ENCODE data around the gene PLEKHJ1. TPM values are rescaled to one million over a fixed set of nuclear protein-coding genes. Genes with fewer than 3 reads are reported as not detected.

PLEKHJ1 gene
- total RNA-seq, 1 experiment from 2014 or later = 73.7 TPM

DNA sequence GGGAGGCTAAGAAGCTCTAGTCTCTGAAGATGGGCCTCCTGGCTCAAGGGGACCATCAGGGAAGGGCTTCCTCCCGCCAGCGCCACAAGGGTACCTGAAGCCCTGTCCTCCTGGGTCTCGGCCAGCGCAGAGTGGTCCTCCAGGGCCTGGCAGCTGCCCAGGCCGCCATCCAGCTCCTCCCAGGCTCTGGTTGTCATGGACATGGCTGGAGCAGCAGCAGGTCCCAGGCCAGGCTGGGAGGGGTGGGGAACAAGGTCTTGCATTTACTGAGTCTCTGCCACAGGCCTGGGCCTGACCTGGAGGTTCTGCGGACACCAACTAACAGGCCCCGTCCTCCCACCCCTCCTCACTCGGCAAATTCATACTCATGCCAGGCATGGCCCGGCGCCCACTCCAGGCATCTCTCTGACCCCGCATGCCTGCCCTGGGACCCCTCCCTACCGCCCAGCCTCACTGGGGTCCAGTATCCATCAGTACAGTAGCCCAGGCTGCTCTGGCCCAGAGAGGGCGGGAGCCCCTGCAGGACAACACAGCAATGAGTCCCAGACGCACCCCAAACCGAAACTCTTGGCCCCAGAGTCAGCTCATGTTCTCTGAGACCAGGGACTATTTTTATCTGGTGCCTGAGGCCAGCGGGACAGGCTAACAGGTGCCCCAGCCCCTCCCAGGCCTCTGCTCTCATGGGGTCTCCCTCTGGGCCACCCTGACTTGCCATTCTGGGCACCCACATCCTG lies 19.1 kb upstream of the PLEKHJ1 start:
- no peak for DNase-seq (ENCODE audit: low spot score)
- Histone ChIP-seq H3K27me3 (replicated peaks; ENCODE audit: insufficient read depth, low read depth, low read length, poor library complexity) (no peaks in the 10 kb centered on the region), H3K36me3 (ENCODE audit: insufficient read depth, low read length, poor library complexity, severe bottlenecking) (no peaks in the 10 kb centered on the region), H3K4me3 (ENCODE audit: low read depth, low read length, poor library complexity, severe bottlenecking) (no peak overlapping the region), H3K9me3 (ENCODE audit: low read depth, low read length, poor library complexity, severe bottlenecking) (no peaks in the 10 kb centered on the region), H3K4me1 (ENCODE audit: insufficient read depth, low read length, poor library complexity, severe bottlenecking) (no peaks in the 10 kb centered on the region), H3K27ac (ENCODE audit: low read depth, low read length, poor library complexity, severe bottlenecking) (no peak overlapping the region)
- CTCF ChIA-PET = no interaction called here
- no TSS peak for BruUV-seq (replicated peaks)
- no peak for TF ChIP-seq EZH2 (IDR thresholded peaks at IDR 0.05; ENCODE audit: borderline replicate concordance, low read depth, low read length, poor library complexity, severe bottlenecking)
- TF ChIP-seq, protein P1, sequence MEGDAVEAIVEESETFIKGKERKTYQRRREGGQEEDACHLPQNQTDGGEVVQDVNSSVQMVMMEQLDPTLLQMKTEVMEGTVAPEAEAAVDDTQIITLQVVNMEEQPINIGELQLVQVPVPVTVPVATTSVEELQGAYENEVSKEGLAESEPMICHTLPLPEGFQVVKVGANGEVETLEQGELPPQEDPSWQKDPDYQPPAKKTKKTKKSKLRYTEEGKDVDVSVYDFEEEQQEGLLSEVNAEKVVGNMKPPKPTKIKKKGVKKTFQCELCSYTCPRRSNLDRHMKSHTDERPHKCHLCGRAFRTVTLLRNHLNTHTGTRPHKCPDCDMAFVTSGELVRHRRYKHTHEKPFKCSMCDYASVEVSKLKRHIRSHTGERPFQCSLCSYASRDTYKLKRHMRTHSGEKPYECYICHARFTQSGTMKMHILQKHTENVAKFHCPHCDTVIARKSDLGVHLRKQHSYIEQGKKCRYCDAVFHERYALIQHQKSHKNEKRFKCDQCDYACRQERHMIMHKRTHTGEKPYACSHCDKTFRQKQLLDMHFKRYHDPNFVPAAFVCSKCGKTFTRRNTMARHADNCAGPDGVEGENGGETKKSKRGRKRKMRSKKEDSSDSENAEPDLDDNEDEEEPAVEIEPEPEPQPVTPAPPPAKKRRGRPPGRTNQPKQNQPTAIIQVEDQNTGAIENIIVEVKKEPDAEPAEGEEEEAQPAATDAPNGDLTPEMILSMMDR (conservative IDR thresholded peaks at IDR 0.05; ENCODE audit: low read depth, low read length) = no peak
- POLR2A ChIA-PET (ENCODE audit: low non-redundant PET) = interaction anchor here (0.5 kb wide), 1 partner anchor 642 kb away, joined by 32 read pairs; no protein-coding TSS in a partner anchor
- intact Hi-C loops (cut with micrococcal nuclease; ENCODE audit: unreplicated experiment) = no loop called here

- H3K4me3 ChIP-seq (ENCODE audit: low read depth, low read length, poor library complexity, severe bottlenecking) = no peak overlapping the region
- DNase-seq (ENCODE audit: low spot score) = no peak
- CTCF ChIA-PET = no interaction called here
Observed at GRCh38 chr19:2254064-2254872, 18.1 kb upstream of the PLEKHJ1 start.

More at GRCh38 chr19:2254064-2254872, 18.1 kb upstream of the PLEKHJ1 start:
- BruUV-seq (replicated peaks) = no TSS peak
- Histone ChIP-seq H3K4me1 (ENCODE audit: insufficient read depth, low read length, poor library complexity, severe bottlenecking) (no peaks in the 10 kb centered on the region), H3K9me3 (ENCODE audit: low read depth, low read length, poor library complexity, severe bottlenecking) (no peaks in the 10 kb centered on the region), H3K27me3 (replicated peaks; ENCODE audit: insufficient read depth, low read depth, low read length, poor library complexity) (no peaks in the 10 kb centered on the region), H3K27ac (ENCODE audit: low read depth, low read length, poor library complexity, severe bottlenecking) (no peak overlapping the region), H3K36me3 (ENCODE audit: insufficient read depth, low read length, poor library complexity, severe bottlenecking) (no peaks in the 10 kb centered on the region)
- POLR2A ChIA-PET (ENCODE audit: low non-redundant PET) = interaction anchor here (0.6 kb wide), 2 partner anchors 81 to 96 kb away, joined by 4 to 7 read pairs; no protein-coding TSS in a partner anchor
- intact Hi-C loops (cut with micrococcal nuclease; ENCODE audit: unreplicated experiment) = no loop called here
- no peak for TF ChIP-seq EZH2 (IDR thresholded peaks at IDR 0.05; ENCODE audit: borderline replicate concordance, low read depth, low read length, poor library complexity, severe bottlenecking)
- TF ChIP-seq, protein P1 (conservative IDR thresholded peaks at IDR 0.05; ENCODE audit: low read depth, low read length) = no peak
